Measurements from ENCODE around the gene ZNF177. TPM values are rescaled to one million over a fixed set of nuclear protein-coding genes. Genes with fewer than 3 reads are reported as not detected.

Gene ZNF177
- total RNA-seq, 1 donor from 2014 or later: not detected

- H3K4me3 ChIP-seq: no peak overlapping the region
- intact Hi-C loops (cut with DNase I): loop anchor here (10.0 kb wide), 1 partner anchor 53 kb away; no protein-coding TSS in a partner anchor
- TF ChIP-seq CTCF (IDR thresholded peaks at IDR 0.05): no peak
- DNase-seq (ENCODE audit: low spot score in 2 of 2): no peak
- H3K27ac ChIP-seq: no peak overlapping the region
- H3K9me3 ChIP-seq: peaks cover 91 to 97% of the 10 kb centered on the region in 2 donors
- peaks cover 41 to 74% of the 10 kb centered on the region in 2 donors for H3K36me3 ChIP-seq
- H3K4me1 ChIP-seq: no peaks in the 10 kb centered on the region
- no peaks in the 10 kb centered on the region for H3K27me3 ChIP-seq
These were observed 14.6 kb upstream of the ZNF177 start for GRCh38 chr19:9348253-9348652.

GRCh38 chr19:9348671-9349070 is 14.1 kb upstream of the ZNF177 start:
- no peak for TF ChIP-seq CTCF (IDR thresholded peaks at IDR 0.05)
- Histone ChIP-seq H3K4me1 (no peaks in the 10 kb centered on the region), H3K36me3 (peaks cover 37 to 72% of the 10 kb centered on the region in 2 donors), H3K27ac (no peak overlapping the region), H3K4me3 (no peak overlapping the region), H3K9me3 (peaks cover 91 to 97% of the 10 kb centered on the region in 2 donors), H3K27me3 (no peaks in the 10 kb centered on the region)
- intact Hi-C loops (cut with DNase I): loop anchor here (10.0 kb wide), 1 partner anchor 54 kb away; no protein-coding TSS in a partner anchor
- no peak for DNase-seq (ENCODE audit: low spot score in 2 of 2)

GRCh38 chr19:9352505-9352904 is 10.3 kb upstream of the ZNF177 start:
- TF ChIP-seq CTCF (IDR thresholded peaks at IDR 0.05): no peak
- peaks cover 24 to 63% of the 10 kb centered on the region in 2 donors for H3K36me3 ChIP-seq
- DNase-seq (ENCODE audit: low spot score in 2 of 2): no peak
- H3K27ac ChIP-seq: no peak overlapping the region
- no peaks in the 10 kb centered on the region for H3K4me1 ChIP-seq
- H3K27me3 ChIP-seq: no peaks in the 10 kb centered on the region
- intact Hi-C loops (cut with DNase I): no loop called here
- peaks cover 93 to 96% of the 10 kb centered on the region in 2 donors for H3K9me3 ChIP-seq
- H3K4me3 ChIP-seq: no peak overlapping the region

- Histone ChIP-seq H3K27me3 (no peaks in the 10 kb centered on the region), H3K36me3 (peaks cover 28 to 66% of the 10 kb centered on the region in 2 donors), H3K4me1 (no peaks in the 10 kb centered on the region), H3K27ac (no peak overlapping the region), H3K4me3 (no peak overlapping the region), H3K9me3 (peaks cover 93 to 96% of the 10 kb centered on the region in 2 donors)
- no peak for TF ChIP-seq CTCF (IDR thresholded peaks at IDR 0.05)
- DNase-seq (ENCODE audit: low spot score in 2 of 2): no peak
- intact Hi-C loops (cut with DNase I): no loop called here
These were observed 9.8 kb upstream of the ZNF177 start for GRCh38 chr19:9353011-9353410.

GRCh38 chr19:9354651-9355050 is 8.2 kb upstream of the ZNF177 start:
- H3K4me3 ChIP-seq: no peak overlapping the region
- H3K9me3 ChIP-seq: peaks cover 95 to 96% of the 10 kb centered on the region in 2 donors
- H3K27me3 ChIP-seq: no peaks in the 10 kb centered on the region
- H3K36me3 ChIP-seq: peaks cover 22 to 63% of the 10 kb centered on the region in 2 donors
- no peaks in the 10 kb centered on the region for H3K4me1 ChIP-seq
- intact Hi-C loops (cut with DNase I): no loop called here
- DNase-seq (ENCODE audit: low spot score in 2 of 2): no peak
- no peak overlapping the region for H3K27ac ChIP-seq
- TF ChIP-seq CTCF (IDR thresholded peaks at IDR 0.05): no peak

Data from ascending aorta (tissue), 2 donors.